Loucy (cell line): ENCODE measurements around the gene SIRPB1.

Experiments
- CTCF ChIP-seq: fragments of 200-600 bp; sonication (generic); conservative IDR thresholded peaks from 2 replicates; pipeline ENCODE4 v1.5.1; 2014; ENCODE audit warnings: mild to moderate bottlenecking, antibody characterized with exemption, low read length
- EZH2phosphoT487 ChIP-seq: fragments of 200-600 bp; IDR thresholded peaks from 2 replicates; pipeline ENCODE4 v1.6.1; 2018; ENCODE audit warnings: antibody characterized with exemption, mild to moderate bottlenecking, moderate library complexity, borderline replicate concordance

- TF ChIP-seq CTCF = no peak
- no peak for TF ChIP-seq EZH2phosphoT487
Measured at GRCh38 chr20:1630186-1630585, 10.4 kb upstream of the SIRPB1 start.
